Stimulated activated CD8-positive, alpha-beta memory T cell treated with anti-CD3 and anti-CD28 coated beads, Interleukin-12 subunit alpha, Interleukin-12 subunit beta, amount 100 ng/mL, for 1 hour (primary cell): ENCODE measurements around the gene TRIL.
A peak's percentile ranks its signal among the peaks of the same experiment; 100 is the strongest.

Source experiments
- DNase-seq: peaks from one replicate; pipeline ENCODE4 v3.0.0-alpha.2; 2020; ENCODE audit warnings: low read depth

Gene TRIL

DNA sequence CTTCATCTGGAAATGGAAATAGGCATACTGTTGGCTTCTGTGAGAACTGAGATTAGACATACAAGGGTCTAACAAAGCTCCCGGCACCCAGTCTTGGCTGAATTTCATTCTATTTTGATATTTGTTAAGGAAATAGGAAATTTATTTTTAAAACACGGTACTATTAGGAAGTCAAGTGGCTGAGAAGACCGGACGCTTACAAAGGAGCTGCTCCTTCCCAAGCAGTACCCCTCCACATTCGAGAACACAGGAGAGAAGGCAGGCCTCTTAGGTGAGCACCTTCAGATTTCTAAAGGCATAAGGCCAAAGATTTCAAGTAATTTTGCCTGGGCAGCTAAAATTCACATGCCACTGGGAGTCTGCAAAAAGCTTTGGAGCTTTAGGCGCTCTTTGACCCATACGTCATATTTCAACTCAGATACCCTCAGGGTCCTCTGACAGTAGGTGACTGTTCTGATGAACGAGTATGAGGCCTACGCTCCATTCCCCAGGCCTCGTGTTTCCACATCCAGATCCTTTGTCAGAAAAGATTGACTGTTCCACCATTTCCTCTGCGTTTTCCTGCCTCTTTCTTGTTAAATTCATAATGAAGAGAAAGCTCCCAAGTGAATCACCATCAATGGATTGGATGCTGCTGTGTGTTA is 17.3 kb downstream of the TRIL start:
- DNase-seq = no peak

GRCh38 chr7:28939844-28940544 is 18.1 kb downstream of the TRIL start:
- DNase-seq = no peak

DNA sequence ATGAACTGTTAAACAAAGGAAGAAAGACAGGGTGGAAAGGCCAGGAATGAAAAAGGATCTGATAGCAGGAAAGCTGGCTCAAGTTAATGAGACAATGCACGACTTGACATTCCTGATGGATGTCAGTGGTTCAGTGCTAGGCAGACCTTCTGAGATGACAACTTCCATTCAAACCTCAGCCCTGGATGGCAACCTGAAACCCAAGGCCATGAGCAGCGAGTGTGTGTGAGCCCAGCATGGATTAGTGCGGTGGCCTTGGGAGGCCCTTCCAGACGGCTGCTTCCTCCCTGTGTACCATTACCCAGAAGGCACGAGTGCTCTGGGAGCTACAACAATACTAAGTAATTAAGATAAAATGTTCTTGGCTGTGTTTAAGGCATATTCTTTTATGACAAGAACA is 18.8 kb downstream of the TRIL start:
- DNase-seq = no peak

DNA sequence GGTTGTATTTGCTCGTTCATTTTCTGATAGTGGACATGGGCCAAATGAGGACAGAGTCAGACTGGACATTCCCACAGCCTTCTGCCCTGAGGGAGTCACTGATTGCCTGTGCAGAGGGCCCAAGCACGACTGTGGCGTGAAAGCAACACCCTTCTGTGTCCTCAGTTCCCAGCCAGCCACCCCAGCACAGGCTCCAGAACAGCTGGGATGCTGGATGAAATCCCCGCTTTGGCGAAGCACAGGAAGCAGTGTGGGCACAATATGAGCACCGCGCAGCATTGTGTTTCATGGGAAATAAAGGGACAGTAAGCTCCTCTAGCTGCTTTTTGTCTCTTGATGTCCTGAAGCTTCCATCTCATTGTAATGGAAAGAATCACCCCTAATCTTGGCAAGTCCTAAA is 20.5 kb downstream of the TRIL start:
- DNase-seq = no peak

GRCh38 chr7:28937103-28937502 is 21.0 kb downstream of the TRIL start:
- DNase-seq = no peak

DNA sequence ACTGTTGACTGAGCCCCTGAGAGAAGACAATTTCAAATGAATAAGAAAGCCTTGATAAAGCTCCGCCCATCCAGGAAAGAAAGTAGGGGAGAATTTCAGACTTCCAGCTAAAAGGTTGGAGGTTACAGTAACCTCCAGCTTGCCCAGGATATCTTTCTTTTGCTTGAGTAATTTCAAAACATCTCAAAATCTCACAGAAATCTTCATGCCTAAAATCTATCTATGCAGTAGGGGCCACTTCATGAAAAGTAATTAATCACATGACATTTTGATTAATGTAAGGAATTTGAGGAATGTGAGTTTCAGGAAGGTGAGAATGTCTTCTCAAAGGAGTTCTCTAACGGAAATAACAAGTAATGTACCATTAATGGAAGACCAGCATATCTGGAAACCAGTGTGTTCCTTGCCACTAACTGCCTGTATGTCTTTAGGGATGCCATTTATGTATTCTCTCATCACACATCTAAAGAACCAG is 24.2 kb downstream of the TRIL start:
- no peak for DNase-seq

DNA sequence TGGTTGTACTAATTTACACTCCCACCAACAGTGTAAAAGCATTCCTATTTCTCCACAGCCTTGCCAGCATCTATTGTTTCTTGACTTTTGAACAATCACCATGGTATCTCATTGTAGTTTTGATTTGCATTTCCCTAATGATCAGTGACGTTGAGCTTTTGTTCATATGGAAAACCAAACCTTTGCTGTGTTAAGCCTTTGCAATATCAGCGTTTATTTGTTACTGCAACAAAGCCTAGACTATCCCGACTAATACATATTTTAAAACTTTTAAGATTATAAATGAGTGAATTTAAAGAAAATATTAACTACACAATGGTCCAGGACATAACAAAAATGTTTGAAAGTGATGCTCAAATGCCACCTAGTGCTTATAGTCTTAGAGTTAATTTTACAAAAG is 26.6 kb downstream of the TRIL start:
- no peak for DNase-seq

GRCh38 chr7:28926871-28927597 is 31.1 kb downstream of the TRIL start:
- peak; percentile 8 for DNase-seq

DNA sequence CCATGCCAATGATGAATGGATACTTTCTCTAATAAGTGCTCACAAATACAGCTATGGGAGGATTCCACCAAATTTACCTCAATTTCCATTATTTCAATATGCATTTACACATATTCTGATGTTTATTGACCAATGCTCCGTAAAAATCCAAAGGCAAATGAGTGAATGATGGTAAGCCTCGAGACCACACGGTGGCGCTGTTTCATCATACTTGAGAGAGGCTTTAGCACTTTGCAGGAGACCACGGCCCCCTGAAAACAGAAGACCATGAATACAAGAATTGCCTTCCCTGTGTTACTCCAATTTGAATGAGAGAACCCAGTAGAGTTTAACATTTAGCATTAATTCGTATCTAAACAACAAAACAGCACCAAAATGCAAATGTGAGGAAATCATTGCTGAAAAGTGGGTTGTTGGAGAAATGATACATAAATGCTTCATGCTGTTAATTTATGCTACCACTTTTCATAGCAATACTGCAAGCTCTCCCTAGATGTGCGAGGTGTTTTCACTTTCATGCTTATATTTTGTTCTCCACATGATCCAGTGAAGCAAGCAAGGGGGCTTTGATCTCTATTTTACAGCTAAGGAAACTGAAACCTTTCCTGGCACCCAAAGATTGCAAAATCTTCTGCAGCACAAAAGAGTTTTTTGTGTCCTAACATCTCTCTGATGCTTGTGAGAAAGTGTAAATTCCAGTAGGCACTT is 35.4 kb downstream of the TRIL start:
- DNase-seq = peak; percentile 48

GRCh38 chr7:28921822-28922221 is 36.3 kb downstream of the TRIL start:
- DNase-seq = peak; percentile 27

GRCh38 chr7:28920424-28920823 is 37.7 kb downstream of the TRIL start:
- no peak for DNase-seq

DNA sequence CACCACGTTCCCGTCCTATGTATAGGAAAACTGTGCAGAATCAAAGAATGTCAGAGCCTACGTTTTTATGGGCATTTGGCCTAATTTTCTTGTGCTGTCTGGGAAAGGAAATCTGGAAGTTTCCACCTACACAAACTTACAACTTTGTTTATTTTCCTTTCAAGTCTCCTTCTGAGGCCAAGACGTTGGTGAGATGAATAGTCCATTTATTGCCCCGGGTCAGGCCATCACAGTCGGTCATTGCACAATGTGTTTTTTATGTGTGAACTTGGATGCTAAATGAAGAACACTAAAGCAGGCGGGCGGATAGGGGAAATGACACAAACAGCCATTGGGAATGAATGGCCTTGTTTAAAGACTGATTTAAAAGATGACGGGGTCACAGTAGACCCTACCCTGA is 38.6 kb downstream of the TRIL start:
- DNase-seq = no peak

DNA sequence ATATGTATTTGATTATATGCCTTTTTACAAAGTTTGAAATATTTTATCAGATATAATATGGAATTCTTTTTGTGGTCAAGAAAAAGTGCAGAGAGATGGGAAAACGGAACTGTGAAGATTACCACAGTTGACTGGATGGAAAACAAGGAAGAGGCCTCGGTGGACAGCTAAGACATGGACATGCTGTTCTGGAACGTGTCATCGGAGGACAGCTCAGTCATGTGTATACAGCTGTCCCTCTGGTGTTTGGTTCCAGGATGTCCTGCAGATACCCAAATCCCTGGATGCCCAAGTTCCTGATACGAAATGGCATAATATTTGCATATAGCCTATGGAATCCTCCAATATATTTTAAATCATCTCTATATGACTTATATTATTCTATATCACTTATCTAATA is 49.4 kb downstream of the TRIL start:
- DNase-seq = no peak

DNA sequence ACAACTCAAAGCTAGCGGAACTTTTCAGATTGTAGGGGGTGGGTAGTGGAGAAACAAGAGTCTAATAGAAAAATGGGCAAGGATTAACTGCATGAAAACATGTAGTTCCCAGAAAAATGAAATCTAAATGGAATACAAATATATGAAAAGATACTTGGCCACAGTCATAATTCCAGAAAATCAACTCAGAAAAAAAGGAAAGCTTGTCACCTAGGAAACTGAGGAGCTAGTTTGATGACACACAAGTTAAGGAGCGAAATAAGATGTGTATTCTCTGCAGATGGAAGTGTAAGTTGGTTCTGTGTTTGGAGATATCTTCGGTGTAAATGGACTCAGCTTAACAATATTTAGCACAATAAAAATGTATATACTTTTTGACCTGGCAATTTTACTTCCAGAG is 52.7 kb downstream of the TRIL start:
- no peak for DNase-seq

DNA sequence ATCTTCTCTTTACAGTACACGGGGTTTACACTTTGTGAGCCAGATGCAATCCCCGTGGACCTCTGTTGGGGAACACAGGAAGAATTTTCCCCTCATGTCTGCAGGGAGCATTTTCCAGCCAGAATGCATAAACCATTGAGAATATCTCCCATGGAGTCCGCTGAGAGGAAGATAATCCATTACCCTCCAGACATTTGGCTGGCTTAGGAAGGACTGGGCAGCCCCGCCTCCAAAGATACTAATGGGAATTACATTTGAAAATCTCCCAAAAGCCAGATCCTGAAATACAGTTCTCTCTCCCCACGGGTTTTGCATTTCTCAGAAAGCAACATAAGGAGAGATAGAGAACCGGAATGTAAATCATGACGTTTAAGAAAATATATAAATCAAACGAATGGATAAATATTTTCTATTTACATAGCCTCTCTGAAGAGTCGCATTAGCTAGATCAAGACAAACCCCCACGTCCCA is 53.5 kb downstream of the TRIL start:
- no peak for DNase-seq

DNA sequence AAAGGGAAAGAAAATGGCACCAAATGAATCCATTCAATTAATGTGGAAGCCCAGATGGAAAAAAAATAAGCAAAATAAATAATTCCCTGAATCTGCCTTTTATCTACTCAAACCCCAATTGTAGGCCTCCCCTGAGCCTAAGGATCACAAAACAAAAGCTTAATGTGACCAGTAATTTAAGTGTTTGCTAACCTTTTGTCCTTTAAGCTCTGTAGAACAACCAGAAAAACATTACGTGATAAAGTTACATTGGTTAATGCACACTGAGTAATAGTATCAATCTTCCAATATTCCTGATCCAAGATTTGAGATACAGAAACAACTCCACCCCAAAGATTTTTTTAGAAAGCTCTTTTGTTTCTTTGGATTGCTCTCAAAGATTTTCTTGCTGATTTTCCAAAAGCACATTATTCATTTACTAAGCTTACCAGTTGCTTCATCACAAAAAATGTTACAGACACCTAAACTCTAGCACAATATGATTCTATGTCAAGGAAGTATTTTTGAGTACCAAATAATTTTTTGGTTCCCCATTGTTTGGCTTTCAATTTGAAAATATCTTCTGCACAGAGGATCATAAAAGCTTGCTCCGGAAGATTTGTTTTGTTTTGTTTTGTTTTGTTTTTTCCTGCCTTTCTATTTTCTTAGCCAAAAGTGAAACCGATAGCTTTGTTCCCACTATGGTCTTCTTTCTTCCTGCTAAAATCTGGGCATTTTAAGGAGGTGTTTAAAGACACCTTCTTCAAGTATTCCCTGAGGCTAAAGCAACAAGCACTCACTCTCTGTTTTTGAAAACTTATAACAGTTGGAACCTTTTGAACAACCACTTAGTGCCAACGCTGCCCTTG is 54.2 kb downstream of the TRIL start:
- no peak for DNase-seq
